K562 (cell line): Measurements from ENCODE around the gene FBXO21. TPM values are rescaled to one million over a fixed set of nuclear protein-coding genes. Genes with fewer than 3 reads are reported as not detected.

ENCODE experiments used
- ATAC-seq: fragments of 200-7000 bp; cut with Tn5 transposase; 3 replicates; pipeline ENCODE4 v1.9.1; 2020; ENCODE audit warnings: moderate library complexity
- BruUV-seq: library from RNA; stranded (reverse); fragments of 400-500 nt; replicated peaks from 2 replicates; lab custom pipeline; 2021; lab: Mats Ljungman, UMichigan
- CTCF ChIA-PET: fragments of 300-600 bp; formaldehyde crosslinking; extraction: SDS; loops from one replicate; lab custom pipeline; 2021; ENCODE audit warnings: low intra/inter-chr PET ratio; lab: Yijun Ruan, JAX
- POLR2A ChIA-PET: fragments of 300-600, 350-650 bp; sonication (Branson Sonifier 250); formaldehyde crosslinking; extraction: SDS; loops from one replicate; lab custom pipeline; 2021; ENCODE audit warnings: antibody characterized with exemption, inconsistent platforms; lab: Yijun Ruan, JAX
- DNase-seq, 4 experiments: peaks; one replicate each; pipeline versions ENCODE4 v3.0.0 to v3.0.0-alpha.2; 2011 to 2018; ENCODE audit warnings: low spot score in 3 of 4, mixed read lengths in 3 of 4; ENCODE audit errors: extremely low read depth in 1 of 4
- FAIRE-seq: peaks from 2 replicates; lab custom pipeline; 2011; peaks lifted over from hg19 to GRCh38; lab: Jason Lieb, UNC
- H2AFZ ChIP-seq: 2 replicates; pipeline ENCODE4 v1.6.0; 2011; ENCODE audit warnings: low read depth, low read length, control low read depth, inconsistent platforms
- H3K27ac ChIP-seq: fragments of 200-600 bp; 3 replicates; pipeline ENCODE4 v1.8.0; 2011; ENCODE audit warnings: low read depth, mild to moderate bottlenecking, control low read depth, inconsistent platforms, low read length, moderate library complexity, mixed read lengths; ENCODE audit errors: extremely low read depth
- H3K27me3 ChIP-seq, 2 experiments: fragments of 300-600 bp in 1 of 2; 2 replicates in 1 of 2; 3 replicates in 1 of 2; pipeline versions ENCODE4 v1.6.0 to v1.8.0; 2011; ENCODE audit warnings: inconsistent platforms in 2 of 2, low read length in 2 of 2, mild to moderate bottlenecking in 1 of 2, mixed read lengths in 1 of 2, moderate library complexity in 1 of 2; ENCODE audit not compliant: control insufficient read depth in 2 of 2, insufficient read depth in 2 of 2
- H3K36me3 ChIP-seq: fragments of 300-600 bp; 3 replicates; pipeline ENCODE4 v1.8.0; 2011; ENCODE audit warnings: mild to moderate bottlenecking, low read length, inconsistent platforms; ENCODE audit not compliant: control insufficient read depth, insufficient read depth
- H3K4me1 ChIP-seq, 2 experiments: fragments of 200-600 bp in 1 of 2; replicated peaks in 1 of 2; 2 replicates in 1 of 2; 3 replicates in 1 of 2; pipeline versions ENCODE4 v1.5.1 to v1.8.0; 2011; ENCODE audit warnings: inconsistent platforms in 2 of 2, low read length in 2 of 2, mild to moderate bottlenecking in 1 of 2, mixed read lengths in 1 of 2, moderate library complexity in 1 of 2; ENCODE audit not compliant: control insufficient read depth in 2 of 2, insufficient read depth in 2 of 2
- H3K4me2 ChIP-seq: 2 replicates; pipeline ENCODE4 v1.6.1; 2011; ENCODE audit warnings: low read length, control low read depth, inconsistent platforms, mixed read lengths; ENCODE audit not compliant: insufficient read depth
- H3K4me3 ChIP-seq: fragments of 200-600 bp; sonication (generic), shearing (Covaris generic); 2 replicates; pipeline ENCODE4 v1.5.1; 2016; ENCODE audit warnings: control low read depth, inconsistent platforms
- H3K79me2 ChIP-seq: fragments of 200-600 bp; 3 replicates; pipeline ENCODE4 v1.8.0; 2011; ENCODE audit warnings: low read length, inconsistent platforms; ENCODE audit not compliant: control insufficient read depth, insufficient read depth
- H3K9ac ChIP-seq, 2 experiments: 2 replicates each; pipeline versions ENCODE4 v1.6.0 to v1.6.1; 2011; ENCODE audit warnings: low read depth in 2 of 2, low read length in 2 of 2, control low read depth in 1 of 2, inconsistent platforms in 1 of 2, mild to moderate bottlenecking in 1 of 2, mixed read lengths in 1 of 2; ENCODE audit not compliant: insufficient read depth in 1 of 2
- H3K9me1 ChIP-seq: one replicate; pipeline ENCODE4 v1.6.0; 2011; ENCODE audit warnings: inconsistent platforms, mild to moderate bottlenecking, low read length, moderate library complexity; ENCODE audit not compliant: control insufficient read depth, insufficient read depth
- H3K9me3 ChIP-seq: replicated peaks from 2 replicates; pipeline ENCODE4 v1.5.1; 2011; ENCODE audit warnings: low read depth, low read length, inconsistent platforms; ENCODE audit not compliant: control insufficient read depth, insufficient read depth
- H4K20me1 ChIP-seq: replicated peaks from 2 replicates; pipeline ENCODE4 v1.6.1; 2011; ENCODE audit warnings: low read length, inconsistent platforms, mixed read lengths; ENCODE audit not compliant: control insufficient read depth, insufficient read depth
- ARID3B ChIP-seq: fragments of 250-450 bp; sonication (Bioruptor Pico); IDR thresholded peaks from 2 replicates; pipeline ENCODE4 v1.4.0; 2020; ENCODE audit warnings: borderline replicate concordance
- ELF2 ChIP-seq: fragments of 250-450 bp; sonication (Bioruptor Pico); IDR thresholded peaks from 2 replicates; pipeline ENCODE4 v1.5.0; 2021; ENCODE audit warnings: mild to moderate bottlenecking
- FOXM1 ChIP-seq, 2 experiments: fragments of 450-650 bp in 1 of 2; sonication (generic) in 1 of 2; formaldehyde crosslinking in 1 of 2; IDR thresholded peaks; 2 replicates each; pipeline versions ENCODE4 v1.6.1 to v1.9.0; 2017 to 2022; ENCODE audit warnings: low read depth in 2 of 2, mild to moderate bottlenecking in 2 of 2, missing genetic modification reagents in 1 of 2, moderate library complexity in 1 of 2
- MAX ChIP-seq: sonication (generic); formaldehyde crosslinking; IDR thresholded peaks from 2 replicates; pipeline ENCODE4 v1.9.0; 2022; ENCODE audit warnings: mild to moderate bottlenecking, missing genetic modification reagents
- MBD2 ChIP-seq: sonication (generic); IDR thresholded peaks from 2 replicates; pipeline ENCODE4 v1.6.1; 2016; ENCODE audit warnings: low read depth, borderline replicate concordance
- MEIS2 ChIP-seq: fragments of 450-650 bp; IDR thresholded peaks from 2 replicates; pipeline ENCODE4 v1.6.1; 2014; ENCODE audit warnings: mild to moderate bottlenecking; ENCODE audit not compliant: partially characterized antibody
- RAD21 ChIP-seq, 2 experiments: fragments of 250-450 bp in 1 of 2; fragments of 450-650 bp in 1 of 2; sonication (Bioruptor Pico) in 1 of 2; formaldehyde crosslinking in 1 of 2; IDR thresholded peaks in 1 of 2; conservative IDR thresholded peaks in 1 of 2; 2 replicates each; pipeline versions ENCODE4 v1.4.0 to v1.8.0; 2020 to 2022; ENCODE audit warnings: mild to moderate bottlenecking in 2 of 2, moderate library complexity in 1 of 2
- ZNF507 ChIP-seq: conservative IDR thresholded peaks from 2 replicates; pipeline ENCODE4 v1.6.1; 2017; ENCODE audit warnings: missing genetic modification characterization, missing compliant biosample characterization
- WGBS: fragments of 100-300 bp; shearing (Covaris generic); methylation state at CpG from one replicate; pipeline ENCODE4 v1.1.6; 2016; ENCODE audit warnings: low coverage, mixed read lengths; ENCODE audit not compliant: insufficient coverage; ENCODE audit errors: missing lambda C conversion rate; 5-methylcytosine and 5-hydroxymethylcytosine counted together
- in situ Hi-C: fragments of 300-500 bp; cut with MboI; formaldehyde crosslinking; loops from 4 replicates; pipeline ENCODE4 v1.15.0; 2018; ENCODE audit warnings: inconsistent platforms, mixed read lengths
- intact Hi-C: fragments of 100-400 bp; cut with micrococcal nuclease; formaldehyde crosslinking; loops from 2 replicates; pipeline ENCODE4 v1.14.2; 2022
- polyA plus RNA-seq, 8 experiments: library from polyadenylated mRNA; depleted of rRNA in 4 of 8; stranded (reverse) in 5 of 8; unstranded in 3 of 8; fragments of >200 nt; fragmentation: Nextera tagmentation in 2 of 8; fragmentation: Illumina TruSeq in 1 of 8; extraction: Ambion mirVana in 2 of 8; extraction: Trizol in 1 of 8; gene quantifications; 2 replicates each; pipeline versions ENCODE4 v1.2.1 to v1.2.3, GENCODE V29; 2011 to 2014; ENCODE audit warnings: inconsistent platforms in 1 of 8, missing spikeins in 1 of 8
- total RNA-seq, 7 experiments: library from RNA; depleted of rRNA in 6 of 7; stranded (reverse); fragments of >200 nt in 6 of 7; fragmentation: Illumina TruSeq in 2 of 7; extraction: Trizol in 2 of 7; gene quantifications; 2 replicates each; pipeline versions ENCODE4 v1.2.1 to v1.2.3, GENCODE V29; 2011 to 2021; ENCODE audit warnings: low replicate concordance in 1 of 7
- TF ChIP-seq, protein P1 (sequence below), 2 experiments: fragments of 450-650 bp; conservative IDR thresholded peaks; 2 replicates each; pipeline ENCODE4 v1.6.1; 2017; ENCODE audit warnings: mild to moderate bottlenecking in 2 of 2, moderate library complexity in 2 of 2

The FBXO21 gene
- total and polyA plus RNA-seq, 9 of the 15 experiments (the other 6 are each of a cell fraction or from before 2014, with no cell fraction given), result 3.0 to 50.9 (median 9.1) TPM

- H3K27me3 ChIP-seq, result no peaks in the 10 kb centered on the region
- peaks cover 72% of the 10 kb centered on the region; the same call in 2 of the 3 replicates for H3K36me3 ChIP-seq
- BruUV-seq, result no TSS peak
- H3K9me3 ChIP-seq, result no peaks in the 10 kb centered on the region
- no peak overlapping the region for H3K4me3 ChIP-seq
- ChIA-PET POLR2A (no interaction called here), CTCF (no interaction called here)
- H3K79me2 ChIP-seq, result no peaks in the 10 kb centered on the region
- no peaks in the 10 kb centered on the region for H4K20me1 ChIP-seq
- in situ Hi-C loops (no loop called here), intact Hi-C loops (no loop called here)
- H3K4me2 ChIP-seq, result no peak overlapping the region
- no peaks in the 10 kb centered on the region for H3K9me1 ChIP-seq
- no peak overlapping the region for H3K27ac ChIP-seq
- DNase-seq, result no peak
- 96% methylated on average over 3 of the region's 3 CpGs for WGBS
- no peaks in the 10 kb centered on the region for H3K4me1 ChIP-seq
- no peak overlapping the region for H2AFZ ChIP-seq
- FAIRE-seq, result peak; percentile 35
- ATAC-seq, result no peak
- TF ChIP-seq ARID3B (CRISPR knock-in tag), result no peak
- no peak for TF ChIP-seq MBD2
- no peak for TF ChIP-seq MEIS2
- no peak for TF ChIP-seq RAD21 (CRISPR knock-in tag; conservative IDR thresholded peaks at IDR 0.05 in 1 of 2, IDR thresholded peaks at IDR 0.05 in 1 of 2)
- TF ChIP-seq ELF2 (CRISPR knock-in tag), result no peak
- no peak for TF ChIP-seq ZNF507
- no peak for TF ChIP-seq MAX (CRISPR knock-in tag)
- no peak for TF ChIP-seq FOXM1 (IDR thresholded peaks at IDR 0.05; ENCODE audit: low read depth)
- TF ChIP-seq FOXM1 (CRISPR knock-in tag; IDR thresholded peaks at IDR 0.05; ENCODE audit: low read depth), result no peak
- TF ChIP-seq, protein P1, sequence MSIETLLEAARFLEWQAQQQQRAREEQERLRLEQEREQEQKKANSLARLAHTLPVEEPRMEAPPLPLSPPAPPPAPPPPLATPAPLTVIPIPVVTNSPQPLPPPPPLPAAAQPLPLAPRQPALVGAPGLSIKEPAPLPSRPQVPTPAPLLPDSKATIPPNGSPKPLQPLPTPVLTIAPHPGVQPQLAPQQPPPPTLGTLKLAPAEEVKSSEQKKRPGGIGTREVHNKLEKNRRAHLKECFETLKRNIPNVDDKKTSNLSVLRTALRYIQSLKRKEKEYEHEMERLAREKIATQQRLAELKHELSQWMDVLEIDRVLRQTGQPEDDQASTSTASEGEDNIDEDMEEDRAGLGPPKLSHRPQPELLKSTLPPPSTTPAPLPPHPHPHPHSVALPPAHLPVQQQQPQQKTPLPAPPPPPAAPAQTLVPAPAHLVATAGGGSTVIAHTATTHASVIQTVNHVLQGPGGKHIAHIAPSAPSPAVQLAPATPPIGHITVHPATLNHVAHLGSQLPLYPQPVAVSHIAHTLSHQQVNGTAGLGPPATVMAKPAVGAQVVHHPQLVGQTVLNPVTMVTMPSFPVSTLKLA (conservative IDR thresholded peaks at IDR 0.05), result no peak
- TF ChIP-seq, all 486 proteins: peak for 0
- H3K9ac ChIP-seq, result no peak overlapping the region
These were observed 18.1 kb downstream of the FBXO21 start for GRCh38 chr12:117172168-117172567.
